Measurements from ENCODE around the gene MICAL3.
"Not testable (repeated sequence)": the region's sequence is repeated elsewhere in the genome, so short reads cannot be mapped to it uniquely, and the experiment has no call there.

MICAL3 gene

DNA sequence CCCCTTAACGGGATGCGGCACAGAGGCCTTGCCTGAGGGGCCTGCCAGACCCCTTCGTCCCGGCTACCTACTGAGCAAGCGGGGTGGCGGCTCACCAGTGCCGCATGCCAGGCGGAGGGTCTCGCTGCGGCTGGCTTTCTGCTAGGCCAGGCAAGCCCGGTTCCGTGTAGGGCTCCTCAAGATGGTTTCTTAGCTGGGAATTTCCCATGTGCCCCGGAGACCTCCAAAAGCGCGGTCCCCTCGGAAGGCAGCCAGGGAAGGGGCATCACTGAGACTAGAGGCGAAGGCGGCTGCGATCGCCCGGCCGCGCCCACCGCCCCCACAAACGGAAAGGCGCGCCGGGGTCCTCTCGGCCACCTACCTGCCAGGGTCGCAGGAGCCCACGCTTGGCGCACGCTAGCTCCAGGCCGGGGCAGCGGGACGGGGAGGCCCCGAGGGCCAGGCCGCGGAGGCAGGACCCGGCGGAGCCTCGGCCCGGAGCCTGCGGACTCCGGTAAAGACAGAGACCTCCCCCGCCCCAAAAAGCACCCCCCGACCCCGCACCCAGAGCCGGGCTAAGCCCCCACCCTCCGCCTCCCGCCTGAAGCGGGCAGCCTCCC is 23.8 kb downstream of the MICAL3 start:
- DNase-seq: peak; percentile 60
- Mint-ChIP-seq H3K27ac (peak overlapping the region; percentile 34), H3K36me3 (ENCODE audit: low read depth) (peaks cover 5% of the 10 kb centered on the region), H3K4me3 (peak overlapping the region; percentile 81), H3K27me3 (peaks cover 2% of the 10 kb centered on the region), H3K9me3 (no peaks in the 10 kb centered on the region), H3K4me1 (ENCODE audit: low read depth) (peaks cover 50% of the 10 kb centered on the region)

GRCh38 chr22:17999851-18000250 is 24.5 kb downstream of the MICAL3 start:
- peaks cover 5% of the 10 kb centered on the region for H3K36me3 Mint-ChIP-seq (ENCODE audit: low read depth)
- peak overlapping the region; percentile 34 for H3K27ac Mint-ChIP-seq
- H3K4me3 Mint-ChIP-seq: peak overlapping the region; percentile 81
- peaks cover 50% of the 10 kb centered on the region for H3K4me1 Mint-ChIP-seq (ENCODE audit: low read depth)
- no peaks in the 10 kb centered on the region for H3K9me3 Mint-ChIP-seq
- DNase-seq: no peak
- H3K27me3 Mint-ChIP-seq: peaks cover 2% of the 10 kb centered on the region

- Mint-ChIP-seq H3K9me3 (no peaks in the 10 kb centered on the region), H3K4me1 (ENCODE audit: low read depth) (peaks cover 55% of the 10 kb centered on the region), H3K27me3 (peaks cover 2% of the 10 kb centered on the region), H3K4me3 (no peak overlapping the region), H3K27ac (no peak overlapping the region), H3K36me3 (ENCODE audit: low read depth) (peaks cover 5% of the 10 kb centered on the region)
- no peak for DNase-seq
Observed at GRCh38 chr22:17998913-17999312, 25.4 kb downstream of the MICAL3 start.

DNA sequence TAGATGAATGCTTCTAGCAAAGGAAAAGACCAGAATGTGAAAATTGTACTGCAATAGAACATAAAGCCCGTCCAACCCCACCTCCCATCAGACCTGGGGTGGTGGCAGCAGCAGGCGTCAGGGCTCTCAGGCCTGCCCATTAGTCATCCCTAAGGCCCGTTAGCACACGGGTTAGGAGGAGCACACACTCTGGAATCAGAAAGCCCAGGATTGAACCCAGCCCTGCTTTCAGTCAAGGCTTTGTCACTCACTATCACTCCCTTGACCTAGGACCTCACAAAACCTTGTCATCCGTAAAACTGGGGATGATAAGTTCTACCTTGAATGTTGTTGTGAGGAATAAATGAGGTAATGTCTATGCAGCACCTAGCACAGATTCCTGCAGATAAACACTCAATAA is 26.9 kb downstream of the MICAL3 start:
- peak overlapping the region; percentile 33 for H3K4me3 Mint-ChIP-seq
- peaks cover 57% of the 10 kb centered on the region for H3K4me1 Mint-ChIP-seq (ENCODE audit: low read depth)
- DNase-seq: no peak
- H3K36me3 Mint-ChIP-seq (ENCODE audit: low read depth): peaks cover 5% of the 10 kb centered on the region
- H3K27ac Mint-ChIP-seq: peak overlapping the region; percentile 89
- H3K27me3 Mint-ChIP-seq: peaks cover 2% of the 10 kb centered on the region
- no peaks in the 10 kb centered on the region for H3K9me3 Mint-ChIP-seq

GRCh38 chr22:17995256-17995655 is 29.1 kb downstream of the MICAL3 start:
- not testable (repeated sequence) for H3K27ac Mint-ChIP-seq; H3K27me3 Mint-ChIP-seq; H3K36me3 Mint-ChIP-seq (ENCODE audit: low read depth); H3K9me3 Mint-ChIP-seq; H3K4me3 Mint-ChIP-seq; DNase-seq
- H3K4me1 Mint-ChIP-seq (ENCODE audit: low read depth): peaks cover 47% of the 10 kb centered on the region

- peaks cover 3% of the 10 kb centered on the region for H3K36me3 Mint-ChIP-seq (ENCODE audit: low read depth)
- H3K9me3 Mint-ChIP-seq: no peaks in the 10 kb centered on the region
- H3K4me1 Mint-ChIP-seq (ENCODE audit: low read depth): peaks cover 44% of the 10 kb centered on the region
- DNase-seq: no peak
- H3K27ac Mint-ChIP-seq: no peak overlapping the region
- H3K4me3 Mint-ChIP-seq: no peak overlapping the region
- no peaks in the 10 kb centered on the region for H3K27me3 Mint-ChIP-seq
Observed at GRCh38 chr22:17994424-17995108, 29.8 kb downstream of the MICAL3 start.

DNA sequence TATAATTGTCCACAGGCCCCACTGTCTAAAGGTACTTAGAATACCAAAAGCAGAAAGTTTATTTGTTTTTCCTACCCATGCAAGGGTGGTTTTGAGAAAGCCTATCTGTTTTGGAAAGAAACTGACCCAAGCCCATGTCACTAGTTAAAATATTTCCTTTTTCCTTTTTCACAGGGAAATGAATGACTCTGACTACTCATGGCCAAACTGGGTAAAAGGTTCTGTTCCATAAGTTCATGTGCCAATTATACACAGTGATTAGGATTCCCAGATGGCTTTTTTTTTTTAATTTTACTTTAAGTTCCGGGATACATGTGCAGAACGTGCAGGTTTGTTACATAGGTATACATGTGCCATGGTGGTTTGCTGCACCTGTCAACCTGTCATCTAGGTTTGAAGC is 31.4 kb downstream of the MICAL3 start:
- H3K9me3 Mint-ChIP-seq; H3K27ac Mint-ChIP-seq; DNase-seq; H3K36me3 Mint-ChIP-seq (ENCODE audit: low read depth); H3K4me3 Mint-ChIP-seq; H3K27me3 Mint-ChIP-seq: not testable (repeated sequence)
- H3K4me1 Mint-ChIP-seq (ENCODE audit: low read depth): peaks cover 41% of the 10 kb centered on the region

GRCh38 chr22:17991992-17992391 is 32.4 kb downstream of the MICAL3 start:
- H3K27me3 Mint-ChIP-seq: not testable (repeated sequence)
- peaks cover 34% of the 10 kb centered on the region for H3K4me1 Mint-ChIP-seq (ENCODE audit: low read depth)

DNA sequence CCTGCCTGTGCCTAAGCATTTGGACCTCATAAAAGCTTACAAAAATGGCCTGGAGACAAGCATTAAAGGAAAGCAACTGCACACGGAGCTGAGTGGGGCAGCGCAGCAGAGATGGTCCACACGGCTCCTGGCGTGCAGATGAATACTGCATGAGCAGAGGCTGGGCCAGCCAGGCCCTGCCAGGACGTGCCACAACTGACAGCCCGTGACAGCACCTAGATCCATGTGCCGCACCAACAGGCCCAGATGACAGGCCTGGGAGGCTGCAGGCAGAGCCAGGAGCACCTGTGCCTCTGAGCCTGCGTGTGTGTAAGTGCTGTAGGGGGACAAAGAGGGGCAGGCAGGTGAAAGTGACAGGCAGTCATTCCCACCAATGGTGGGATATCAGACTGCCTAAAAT is 33.4 kb downstream of the MICAL3 start:
- Mint-ChIP-seq H3K27me3 (no peaks in the 10 kb centered on the region), H3K27ac (no peak overlapping the region), H3K4me3 (no peak overlapping the region), H3K9me3 (no peaks in the 10 kb centered on the region), H3K4me1 (ENCODE audit: low read depth) (peaks cover 25% of the 10 kb centered on the region), H3K36me3 (ENCODE audit: low read depth) (no peaks in the 10 kb centered on the region)
- DNase-seq: no peak

More at GRCh38 chr22:17991992-17992391, 32.4 kb downstream of the MICAL3 start:
- H3K36me3 Mint-ChIP-seq (ENCODE audit: low read depth); DNase-seq; H3K27ac Mint-ChIP-seq; H3K9me3 Mint-ChIP-seq; H3K4me3 Mint-ChIP-seq: not testable (repeated sequence)

GRCh38 chr22:17990147-17990546 is 34.2 kb downstream of the MICAL3 start:
- Mint-ChIP-seq H3K4me1 (ENCODE audit: low read depth) (peaks cover 29% of the 10 kb centered on the region), H3K4me3 (no peak overlapping the region)

DNA sequence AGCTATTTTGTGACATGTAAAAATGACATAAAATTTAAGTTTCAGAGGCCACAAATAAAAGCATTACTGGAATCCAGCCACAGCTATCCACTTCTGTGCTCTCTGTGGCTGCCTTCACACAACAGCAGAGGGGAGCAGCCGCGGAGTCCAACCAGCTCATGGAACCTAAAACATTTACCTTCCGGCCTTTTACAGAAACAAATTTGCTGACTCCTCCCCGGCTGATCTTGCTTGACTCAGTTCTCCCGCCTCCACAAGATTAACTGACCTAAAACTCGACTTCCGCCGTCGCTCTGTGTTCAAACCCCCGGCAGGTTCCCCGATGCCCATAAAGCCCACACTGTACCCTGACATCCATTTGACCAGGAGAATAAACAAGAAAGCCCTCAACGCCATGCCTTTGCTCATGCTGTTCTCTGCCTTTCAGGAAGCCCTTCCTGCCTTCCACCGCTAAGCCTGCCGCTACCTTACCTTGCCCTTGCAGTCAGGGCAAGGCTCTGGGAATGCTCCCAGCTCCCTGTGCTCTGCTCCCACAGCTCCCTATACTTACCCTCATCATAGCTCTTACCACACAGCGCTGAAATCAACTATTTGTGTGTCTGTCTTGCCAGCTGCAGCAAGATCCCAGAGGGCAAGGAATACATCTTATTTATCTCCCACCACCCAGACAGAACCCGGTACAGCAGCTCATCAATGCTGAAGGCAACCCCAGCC is 35.4 kb downstream of the MICAL3 start:
- Mint-ChIP-seq H3K4me1 (ENCODE audit: low read depth) (peaks cover 27% of the 10 kb centered on the region), H3K27me3 (no peaks in the 10 kb centered on the region), H3K4me3 (no peak overlapping the region), H3K27ac (peak overlapping the region; percentile 11), H3K9me3 (no peaks in the 10 kb centered on the region), H3K36me3 (ENCODE audit: low read depth) (no peaks in the 10 kb centered on the region)
- DNase-seq: no peak

More at GRCh38 chr22:17990147-17990546, 34.2 kb downstream of the MICAL3 start:
- H3K27ac Mint-ChIP-seq: no peak overlapping the region
- H3K9me3 Mint-ChIP-seq: no peaks in the 10 kb centered on the region
- no peak for DNase-seq
- H3K27me3 Mint-ChIP-seq: no peaks in the 10 kb centered on the region
- H3K36me3 Mint-ChIP-seq (ENCODE audit: low read depth): no peaks in the 10 kb centered on the region

- no peak overlapping the region for H3K4me3 Mint-ChIP-seq
- no peak for DNase-seq
- no peaks in the 10 kb centered on the region for H3K36me3 Mint-ChIP-seq (ENCODE audit: low read depth)
- H3K4me1 Mint-ChIP-seq (ENCODE audit: low read depth): peaks cover 44% of the 10 kb centered on the region
- H3K27ac Mint-ChIP-seq: no peak overlapping the region
- H3K9me3 Mint-ChIP-seq: no peaks in the 10 kb centered on the region
- no peaks in the 10 kb centered on the region for H3K27me3 Mint-ChIP-seq
Observed at GRCh38 chr22:17985606-17986005, 38.8 kb downstream of the MICAL3 start.

DNA sequence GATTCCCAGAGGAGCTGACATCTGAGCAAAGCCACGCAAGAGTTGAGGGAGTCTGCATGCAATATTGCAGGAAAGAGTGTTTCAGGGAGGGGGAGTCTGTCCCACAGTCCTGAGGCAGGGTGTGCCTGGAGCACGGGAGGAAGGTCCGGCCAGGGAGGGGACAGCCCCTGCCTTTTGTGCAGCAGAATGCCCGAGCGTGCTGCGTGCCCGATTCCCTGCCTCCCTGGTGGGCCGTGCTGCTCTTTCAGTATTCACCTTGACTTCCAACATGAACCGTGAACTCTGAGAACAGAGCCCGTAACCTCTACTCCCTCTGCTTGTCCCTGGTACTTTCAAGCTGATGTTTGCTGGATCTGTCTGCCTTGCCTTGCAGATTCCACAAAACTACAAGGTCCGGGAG is 39.3 kb downstream of the MICAL3 start:
- peaks cover 49% of the 10 kb centered on the region for H3K4me1 Mint-ChIP-seq (ENCODE audit: low read depth)
- H3K9me3 Mint-ChIP-seq, H3K27me3 Mint-ChIP-seq: not testable (repeated sequence)

DNA sequence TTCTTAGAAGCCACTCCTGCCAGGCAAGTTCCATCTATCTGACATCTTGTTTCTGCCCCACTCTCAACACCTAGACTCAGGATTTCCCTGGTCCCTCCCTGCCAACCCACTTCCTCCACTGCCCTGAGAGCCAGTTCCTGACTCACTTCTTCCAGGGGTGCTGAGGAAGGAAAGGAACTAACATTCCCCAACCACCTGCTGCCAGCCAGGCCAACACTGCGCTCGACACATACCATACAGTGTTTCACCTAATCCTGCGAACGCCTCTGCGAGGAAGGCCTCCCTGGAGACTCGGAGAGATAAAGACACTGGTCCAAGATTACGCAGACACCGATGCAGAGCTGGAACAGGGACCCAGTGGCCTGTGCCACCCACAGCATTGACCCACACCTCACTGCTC is 40.2 kb downstream of the MICAL3 start:
- no peak overlapping the region for H3K4me3 Mint-ChIP-seq
- peak overlapping the region; percentile 53 for H3K27ac Mint-ChIP-seq
- H3K4me1 Mint-ChIP-seq (ENCODE audit: low read depth): peaks cover 44% of the 10 kb centered on the region
- no peaks in the 10 kb centered on the region for H3K36me3 Mint-ChIP-seq (ENCODE audit: low read depth)
- no peak for DNase-seq
- no peaks in the 10 kb centered on the region for H3K27me3 Mint-ChIP-seq
- no peaks in the 10 kb centered on the region for H3K9me3 Mint-ChIP-seq

More for the DNA sequence above, 39.3 kb downstream of the MICAL3 start:
- H3K36me3 Mint-ChIP-seq (ENCODE audit: low read depth); DNase-seq; H3K4me3 Mint-ChIP-seq; H3K27ac Mint-ChIP-seq: not testable (repeated sequence)

GRCh38 chr22:17982572-17983141 is 41.7 kb downstream of the MICAL3 start:
- Mint-ChIP-seq H3K4me1 (ENCODE audit: low read depth) (peaks cover 37% of the 10 kb centered on the region), H3K9me3 (no peaks in the 10 kb centered on the region), H3K27ac (no peak overlapping the region), H3K27me3 (no peaks in the 10 kb centered on the region), H3K4me3 (no peak overlapping the region), H3K36me3 (ENCODE audit: low read depth) (no peaks in the 10 kb centered on the region)
- DNase-seq: no peak
